Measurements from ENCODE around the gene NPY2R.

NPY2R gene

GRCh38 chr4:155232432-155232831 is 24.0 kb downstream of the NPY2R start:
- Histone ChIP-seq H3K27me3 (ENCODE audit: insufficient read depth, low read length) (no peaks in the 10 kb centered on the region), H3K9me3 (ENCODE audit: low read length) (no peaks in the 10 kb centered on the region), H4K20me1 (ENCODE audit: insufficient read depth, low read length) (no peaks in the 10 kb centered on the region), H2AFZ (ENCODE audit: low read length) (no peak overlapping the region), H3K9me2 (ENCODE audit: low read depth, low read length) (no peaks in the 10 kb centered on the region), H3F3A (ENCODE audit: insufficient read depth, low read length) (0 out of 2 replicates have a peak, but pooled peaks cover 2% of the 10 kb centered on the region), H3K4me3 (ENCODE audit: low read depth, low read length, poor library complexity, severe bottlenecking) (no peak overlapping the region), H3K4me1 (ENCODE audit: insufficient read depth, low read length, severe bottlenecking) (no peaks in the 10 kb centered on the region), H3K36me3 (ENCODE audit: insufficient read depth, low read length) (no peaks in the 10 kb centered on the region), H3K4me2 (ENCODE audit: low read length) (no peak overlapping the region), H3K27ac (ENCODE audit: low read depth, low read length, poor library complexity, severe bottlenecking) (no peak overlapping the region), H3K9ac (ENCODE audit: low read length) (no peak overlapping the region), H3K79me2 (ENCODE audit: insufficient read depth, low read length) (no peaks in the 10 kb centered on the region)
- TF ChIP-seq EZH2 (IDR thresholded peaks at IDR 0.05; ENCODE audit: borderline replicate concordance, low read length) = no peak
- no peak for TF ChIP-seq CTCF (IDR thresholded peaks at IDR 0.05; ENCODE audit: low read length)

GRCh38 chr4:155234206-155234605 is 25.8 kb downstream of the NPY2R start:
- Histone ChIP-seq H3K27ac (ENCODE audit: low read depth, low read length, poor library complexity, severe bottlenecking) (no peak overlapping the region), H3F3A (ENCODE audit: insufficient read depth, low read length) (no peaks in the 10 kb centered on the region), H3K4me3 (ENCODE audit: low read depth, low read length, poor library complexity, severe bottlenecking) (no peak overlapping the region), H3K9me3 (ENCODE audit: low read length) (no peaks in the 10 kb centered on the region), H3K79me2 (ENCODE audit: insufficient read depth, low read length) (no peaks in the 10 kb centered on the region), H3K4me2 (ENCODE audit: low read length) (no peak overlapping the region), H3K4me1 (ENCODE audit: insufficient read depth, low read length, severe bottlenecking) (no peaks in the 10 kb centered on the region), H2AFZ (ENCODE audit: low read length) (no peak overlapping the region), H3K36me3 (ENCODE audit: insufficient read depth, low read length) (no peaks in the 10 kb centered on the region), H3K9ac (ENCODE audit: low read length) (no peak overlapping the region), H3K27me3 (ENCODE audit: insufficient read depth, low read length) (no peaks in the 10 kb centered on the region), H4K20me1 (ENCODE audit: insufficient read depth, low read length) (no peaks in the 10 kb centered on the region), H3K9me2 (ENCODE audit: low read depth, low read length) (no peaks in the 10 kb centered on the region)
- TF ChIP-seq EZH2 (IDR thresholded peaks at IDR 0.05; ENCODE audit: borderline replicate concordance, low read length) = no peak
- no peak for TF ChIP-seq CTCF (IDR thresholded peaks at IDR 0.05; ENCODE audit: low read length)

- TF ChIP-seq EZH2 (IDR thresholded peaks at IDR 0.05; ENCODE audit: borderline replicate concordance, low read length) (no peak), CTCF (IDR thresholded peaks at IDR 0.05; ENCODE audit: low read length) (no peak)
- Histone ChIP-seq H3K4me3 (ENCODE audit: low read depth, low read length, poor library complexity, severe bottlenecking) (no peak overlapping the region), H2AFZ (ENCODE audit: low read length) (no peak overlapping the region), H3K9me3 (ENCODE audit: low read length) (no peaks in the 10 kb centered on the region), H3K79me2 (ENCODE audit: insufficient read depth, low read length) (no peaks in the 10 kb centered on the region), H3K4me2 (ENCODE audit: low read length) (no peak overlapping the region), H3K4me1 (ENCODE audit: insufficient read depth, low read length, severe bottlenecking) (no peaks in the 10 kb centered on the region), H3K36me3 (ENCODE audit: insufficient read depth, low read length) (no peaks in the 10 kb centered on the region), H3F3A (ENCODE audit: insufficient read depth, low read length) (no peaks in the 10 kb centered on the region), H3K9me2 (ENCODE audit: low read depth, low read length) (no peaks in the 10 kb centered on the region), H3K9ac (ENCODE audit: low read length) (no peak overlapping the region), H3K27ac (ENCODE audit: low read depth, low read length, poor library complexity, severe bottlenecking) (no peak overlapping the region), H4K20me1 (ENCODE audit: insufficient read depth, low read length) (no peaks in the 10 kb centered on the region), H3K27me3 (ENCODE audit: insufficient read depth, low read length) (no peaks in the 10 kb centered on the region)
Observed at GRCh38 chr4:155237567-155237966, 29.1 kb downstream of the NPY2R start.
